IMR-90 (cell line): Measurements from ENCODE around the gene SSH2. TPM values are rescaled to one million over a fixed set of nuclear protein-coding genes. Genes with fewer than 3 reads are reported as not detected.

Source experiments
- ATAC-seq: fragments of 200-7000 bp; cut with Tn5 transposase; 2 replicates; pipeline ENCODE4 v1.9.1; 2020; ENCODE audit warnings: low read depth, mild to moderate bottlenecking, moderate library complexity
- BruUV-seq: library from RNA; stranded (reverse); fragments of 400-500 nt; replicated peaks from 2 replicates; lab custom pipeline; 2021; lab: Mats Ljungman, UMichigan
- CTCF ChIA-PET: fragments of 300-600 bp; formaldehyde crosslinking; extraction: SDS; loops from one replicate; lab custom pipeline; 2021; ENCODE audit warnings: antibody characterized with exemption; lab: Yijun Ruan, JAX
- POLR2A ChIA-PET: fragments of 300-600 bp; sonication (Branson Sonifier 250); formaldehyde crosslinking; loops from one replicate; lab custom pipeline; 2022; ENCODE audit warnings: antibody characterized with exemption; ENCODE audit not compliant: unreplicated experiment; lab: Charles Lee
- DNase-seq: peaks from one replicate; pipeline ENCODE4 v3.0.0; 2013
- H2AFZ ChIP-seq: replicated peaks from 2 replicates; pipeline ENCODE3; 2013; ENCODE audit warnings: low read length, mild to moderate bottlenecking; ENCODE audit not compliant: poor library complexity
- H2AK5ac ChIP-seq: 2 replicates; pipeline ENCODE4 v1.6.1; 2013; ENCODE audit warnings: low read depth, low read length, inconsistent platforms
- H2AK9ac ChIP-seq: replicated peaks from 2 replicates; pipeline ENCODE3; 2013; ENCODE audit warnings: mild to moderate bottlenecking, low read depth, low read length, moderate library complexity; ENCODE audit not compliant: poor library complexity
- H2BK120ac ChIP-seq: 2 replicates; pipeline ENCODE4 v1.6.1; 2013; ENCODE audit warnings: low read depth, low read length, inconsistent platforms
- H2BK15ac ChIP-seq: 3 replicates; pipeline ENCODE4 v1.6.1; 2013; ENCODE audit warnings: low read depth, low read length, inconsistent platforms
- H2BK20ac ChIP-seq: 2 replicates; pipeline ENCODE4 v1.6.1; 2013; ENCODE audit warnings: low read depth, mild to moderate bottlenecking, inconsistent platforms, low read length, moderate library complexity
- H2BK5ac ChIP-seq: 2 replicates; pipeline ENCODE4 v1.6.1; 2013; ENCODE audit warnings: mild to moderate bottlenecking, low read depth, low read length, inconsistent platforms; ENCODE audit not compliant: poor library complexity, severe bottlenecking
- H3K14ac ChIP-seq: replicated peaks from 2 replicates; pipeline ENCODE4 v1.6.1; 2013; ENCODE audit warnings: low read depth, low read length, inconsistent platforms
- H3K18ac ChIP-seq: 2 replicates; pipeline ENCODE4 v1.6.1; 2013; ENCODE audit warnings: low read depth, low read length, control low read depth
- H3K23ac ChIP-seq: 2 replicates; pipeline ENCODE4 v1.6.1; 2013; ENCODE audit warnings: low read depth, low read length, inconsistent platforms
- H3K27ac ChIP-seq: 2 replicates; pipeline ENCODE4 v1.5.1; 2013; ENCODE audit warnings: mild to moderate bottlenecking, control low read depth, low read length; ENCODE audit not compliant: insufficient read depth
- H3K27me3 ChIP-seq: 2 replicates; pipeline ENCODE4 v1.6.1; 2013; ENCODE audit warnings: low read length; ENCODE audit not compliant: control insufficient read depth, insufficient read depth
- H3K36me3 ChIP-seq: 2 replicates; pipeline ENCODE4 v1.6.1; 2013; ENCODE audit warnings: low read length, mixed read lengths; ENCODE audit not compliant: control insufficient read depth, insufficient read depth
- H3K4ac ChIP-seq: 2 replicates; pipeline ENCODE4 v1.6.1; 2013; ENCODE audit warnings: low read depth, low read length, inconsistent platforms
- H3K4me1 ChIP-seq: 2 replicates; pipeline ENCODE4 v1.6.1; 2013; ENCODE audit warnings: low read length, mixed read lengths; ENCODE audit not compliant: control insufficient read depth, insufficient read depth
- H3K4me2 ChIP-seq: 2 replicates; pipeline ENCODE4 v1.6.1; 2013; ENCODE audit warnings: low read depth, mild to moderate bottlenecking, control low read depth, low read length, moderate library complexity
- H3K4me3 ChIP-seq: 2 replicates; pipeline ENCODE4 v1.5.1; 2013; ENCODE audit warnings: low read depth, mild to moderate bottlenecking, control low read depth, low read length, moderate library complexity; ENCODE audit not compliant: insufficient read depth
- H3K56ac ChIP-seq: 2 replicates; pipeline ENCODE4 v1.6.1; 2013; ENCODE audit warnings: low read length, inconsistent platforms; ENCODE audit not compliant: insufficient read depth; ENCODE audit errors: extremely low read depth
- H3K79me1 ChIP-seq, 2 experiments: 2 replicates each; pipeline ENCODE4 v1.6.1; 2013; ENCODE audit warnings: low read length in 2 of 2, inconsistent platforms in 1 of 2, low read depth in 1 of 2
- H3K9ac ChIP-seq: 2 replicates; pipeline ENCODE4 v1.6.1; 2013; ENCODE audit warnings: low read depth, low read length, control low read depth
- H3K9me1 ChIP-seq: 2 replicates; pipeline ENCODE4 v1.6.1; 2013; ENCODE audit warnings: low read length, inconsistent platforms; ENCODE audit not compliant: insufficient read depth
- H3K9me3 ChIP-seq: 2 replicates; pipeline ENCODE4 v1.6.1; 2013; ENCODE audit warnings: low read length; ENCODE audit not compliant: control insufficient read depth, insufficient read depth
- H4K20me1 ChIP-seq: 2 replicates; pipeline ENCODE4 v1.6.1; 2013; ENCODE audit warnings: low read length, inconsistent platforms; ENCODE audit not compliant: insufficient read depth
- H4K5ac ChIP-seq: 2 replicates; pipeline ENCODE4 v1.6.1; 2013; ENCODE audit warnings: mild to moderate bottlenecking, low read depth, low read length, control low read depth
- H4K8ac ChIP-seq, 2 experiments: 2 replicates each; pipeline ENCODE4 v1.6.1; 2013; ENCODE audit warnings: low read depth in 2 of 2, low read length in 2 of 2, control low read depth in 1 of 2, inconsistent platforms in 1 of 2
- H4K91ac ChIP-seq: 2 replicates; pipeline ENCODE4 v1.6.1; 2013; ENCODE audit warnings: low read depth, low read length, inconsistent platforms; ENCODE audit not compliant: insufficient read depth
- BHLHE40 ChIP-seq: fragments of 150-350 bp; IDR thresholded peaks from 2 replicates; pipeline ENCODE4 v1.6.1; 2016; ENCODE audit warnings: mild to moderate bottlenecking, low read depth, low read length
- CHD1 ChIP-seq: IDR thresholded peaks from 2 replicates; pipeline ENCODE4 v1.6.1; 2012; ENCODE audit warnings: low read depth, low read length, improper control_type of control experiment
- CTCF ChIP-seq: conservative IDR thresholded peaks from 2 replicates; pipeline ENCODE4 v1.5.1; 2012; ENCODE audit warnings: mild to moderate bottlenecking, low read depth, low read length, improper control_type of control experiment
- ELK1 ChIP-seq: fragments of 150-350 bp; IDR thresholded peaks from 2 replicates; pipeline ENCODE4 v1.6.1; 2016; ENCODE audit warnings: low read depth, mild to moderate bottlenecking, low read length, moderate library complexity, borderline replicate concordance
- FOS ChIP-seq: fragments of 150-350 bp; IDR thresholded peaks from 2 replicates; pipeline ENCODE4 v1.6.1; 2016; ENCODE audit warnings: low read depth, low read length
- MAFK ChIP-seq: IDR thresholded peaks from 2 replicates; pipeline ENCODE4 v1.6.1; 2012; ENCODE audit warnings: low read depth, low read length, improper control_type of control experiment
- MAZ ChIP-seq: IDR thresholded peaks from 2 replicates; pipeline ENCODE4 v1.6.1; 2012; ENCODE audit warnings: low read depth, mild to moderate bottlenecking, low read length, improper control_type of control experiment, moderate library complexity, borderline replicate concordance
- MXI1 ChIP-seq: IDR thresholded peaks from 2 replicates; pipeline ENCODE4 v1.6.1; 2012; ENCODE audit warnings: low read depth, mild to moderate bottlenecking, low read length, moderate library complexity, borderline replicate concordance
- NFE2L2 ChIP-seq: fragments of 150-350 bp; IDR thresholded peaks from 2 replicates; pipeline ENCODE4 v1.6.1; 2016; ENCODE audit warnings: low read depth, mild to moderate bottlenecking, low read length
- POLR2A ChIP-seq: IDR thresholded peaks from 2 replicates; pipeline ENCODE4 v1.6.1; 2012; ENCODE audit warnings: mild to moderate bottlenecking, low read depth, low read length
- RAD21 ChIP-seq: IDR thresholded peaks from 2 replicates; pipeline ENCODE4 v1.6.1; 2012; ENCODE audit warnings: low read length, improper control_type of control experiment
- RCOR1 ChIP-seq: IDR thresholded peaks from 2 replicates; pipeline ENCODE4 v1.6.1; 2012; ENCODE audit warnings: mild to moderate bottlenecking, low read length, improper control_type of control experiment; ENCODE audit not compliant: insufficient replicate concordance
- SMC3 ChIP-seq: fragments of 150-350 bp; IDR thresholded peaks from 2 replicates; pipeline ENCODE4 v1.6.1; 2016; ENCODE audit warnings: low read depth, mild to moderate bottlenecking, antibody characterized with exemption, low read length, moderate library complexity
- USF2 ChIP-seq: fragments of 150-350 bp; IDR thresholded peaks from 2 replicates; pipeline ENCODE4 v1.6.1; 2017; ENCODE audit warnings: mild to moderate bottlenecking, antibody characterized with exemption, low read length, low read depth
- WGBS, 2 experiments: methylation state at CpG; one replicate each; pipeline versions ENCODE4 v1.1.5 to v1.1.7; 2013; ENCODE audit warnings: missing lambda C conversion rate in 2 of 2; ENCODE audit not compliant: insufficient read length in 1 of 2; ENCODE audit errors: extremely low coverage in 2 of 2; 5-methylcytosine and 5-hydroxymethylcytosine counted together
- dilution Hi-C: fragments of 300-500 bp; cut with HindIII; formaldehyde crosslinking; loops from one replicate; pipeline ENCODE4 v1.14.3; 2018; ENCODE audit warnings: low sequenced_read_pairs; ENCODE audit not compliant: unreplicated experiment
- in situ Hi-C: fragments of 300-500 bp; cut with MboI; formaldehyde crosslinking; loops from 3 replicates; pipeline ENCODE4 v1.14.3; 2019; ENCODE audit warnings: low sequenced_read_pairs, inconsistent platforms, mixed read lengths
- intact Hi-C: fragments of 100-400 bp; cut with micrococcal nuclease; formaldehyde crosslinking; loops from 2 replicates; pipeline ENCODE4 v1.10.0; 2022
- polyA plus RNA-seq, 3 experiments: library from polyadenylated mRNA; depleted of rRNA; stranded (reverse); fragments of >200 nt; gene quantifications; 2 replicates each; pipeline ENCODE4 v1.2.3, GENCODE V29; 2012; ENCODE audit warnings: low replicate concordance in 1 of 3
- total RNA-seq: library from RNA; depleted of rRNA; stranded (reverse); fragments of >200 nt; gene quantifications from 2 replicates; pipeline ENCODE4 v1.2.3, GENCODE V29; 2012

The SSH2 gene
- total and polyA plus RNA-seq, 2 of the 4 experiments (the other 2 are of a cell fraction): 9.3 TPM

- Histone ChIP-seq H4K91ac (no peak overlapping the region), H3K4ac (no peak overlapping the region), H3K9me1 (no peaks in the 10 kb centered on the region), H2AK9ac (no peak overlapping the region), H2BK15ac (no peak overlapping the region), H4K8ac (no peak overlapping the region), H2AK5ac (no peak overlapping the region), H3K9ac (no peak overlapping the region), H3K14ac (no peak overlapping the region), H3K9me3 (no peaks in the 10 kb centered on the region), H3K56ac (no peak overlapping the region), H3K79me1 (no peaks in the 10 kb centered on the region), H3K4me1 (peaks cover 3% of the 10 kb centered on the region), H2AFZ (no peak overlapping the region), H2BK120ac (no peak overlapping the region), H3K36me3 (peaks cover 9% of the 10 kb centered on the region; the same call in 1 of the 2 replicates), H3K4me2 (no peak overlapping the region), H3K27me3 (no peaks in the 10 kb centered on the region), H2BK20ac (no peak overlapping the region), H2BK5ac (no peak overlapping the region), H3K4me3 (no peak overlapping the region), H4K20me1 (no peaks in the 10 kb centered on the region), H4K5ac (no peak overlapping the region), H3K18ac (no peak overlapping the region), H3K23ac (no peak overlapping the region), H3K27ac (no peak overlapping the region)
- intact Hi-C loops: no loop called here
- CTCF ChIA-PET: interaction anchor here (0.6 kb wide), 1 partner anchor 120 kb away, joined by 3 read pairs; no protein-coding TSS in a partner anchor
- ATAC-seq (no peak), DNase-seq (no peak)
- TF ChIP-seq CTCF: no peak
- no peak for TF ChIP-seq RAD21
- no peak for TF ChIP-seq USF2
- no peak for TF ChIP-seq FOS
- no peak for TF ChIP-seq POLR2A
- no peak for TF ChIP-seq MAFK
- TF ChIP-seq BHLHE40: no peak
- TF ChIP-seq RCOR1: no peak
- no peak for TF ChIP-seq MAZ
- TF ChIP-seq NFE2L2: no peak
- no peak for TF ChIP-seq MXI1
- TF ChIP-seq SMC3: no peak
- no peak for TF ChIP-seq ELK1
- TF ChIP-seq CHD1: no peak
- in situ Hi-C loops: no loop called here
- no CpG with 5 or more reads among the region's 2 CpGs for WGBS, 2 experiments
- BruUV-seq: no TSS peak
- dilution Hi-C loops: no loop called here
- POLR2A ChIA-PET: no interaction called here
These were observed 242.4 kb downstream of the SSH2 start for GRCh38 chr17:29687596-29687995.
